Measurements from ENCODE around the gene TMEM196.

GRCh38 chr7:19752020-19752419, 21.4 kb downstream of the TMEM196 start:
- TF ChIP-seq CTCF (IDR thresholded peaks at IDR 0.05; ENCODE audit: low read length): no peak
- TF ChIP-seq EZH2 (optimal IDR thresholded peaks at IDR 0.05; ENCODE audit: low read depth, low read length): no peak

All from MM.1S (cell line).